ENCODE measurements around the gene ETV1. TPM values are rescaled to one million over a fixed set of nuclear protein-coding genes. Genes with fewer than 3 reads are reported as not detected.
A peak's percentile ranks its signal among the peaks of the same experiment; 100 is the strongest.

ETV1 gene
- total RNA-seq, 2 donors from 2014 or later, result not detected

- H3K9me3 Mint-ChIP-seq, result peaks cover under 1 to 3% of the 10 kb centered on the region in 2 donors
- ATAC-seq (peak; percentile 73 to 76), DNase-seq (ENCODE audit: low spot score in 2 of 2) (peak; percentile 26 to 55)
- peaks cover 0 to under 1% of the 10 kb centered on the region in 2 donors for H3K36me3 Mint-ChIP-seq
- H3K27ac Mint-ChIP-seq, result no peak overlapping the region
These were observed 1.7 kb upstream of the ETV1 start for GRCh38 chr7:13990984-13991790.

- Mint-ChIP-seq H3K27ac (no peak overlapping the region), H3K36me3 (no peaks in the 10 kb centered on the region), H3K9me3 (no peaks in the 10 kb centered on the region)
- no peak for DNase-seq (ENCODE audit: low spot score in 2 of 2)
- peak; percentile 28 to 46 for ATAC-seq
These were observed 985 bp upstream of the ETV1 start for GRCh38 chr7:13990319-13990983.

- Mint-ChIP-seq H3K36me3 (no peaks in the 10 kb centered on the region), H3K9me3 (no peaks in the 10 kb centered on the region), H3K27ac (no peak overlapping the region)
- ATAC-seq, result no peak
- no peak for DNase-seq (ENCODE audit: low spot score in 2 of 2)
These were observed 461 bp upstream of the ETV1 start for GRCh38 chr7:13989949-13990305.

- no peak overlapping the region for H3K27ac Mint-ChIP-seq
- no peak for DNase-seq (ENCODE audit: low spot score in 2 of 2)
- no peak for ATAC-seq
- H3K36me3 Mint-ChIP-seq, result no peaks in the 10 kb centered on the region
- no peaks in the 10 kb centered on the region for H3K9me3 Mint-ChIP-seq
These were observed 738 bp downstream of the ETV1 start for GRCh38 chr7:13988731-13989125.

- Mint-ChIP-seq H3K36me3 (no peaks in the 10 kb centered on the region), H3K27ac (no peak overlapping the region), H3K9me3 (no peaks in the 10 kb centered on the region)
- no peak for ATAC-seq
- no peak for DNase-seq (ENCODE audit: low spot score in 2 of 2)
These were observed 1.4 kb downstream of the ETV1 start for GRCh38 chr7:13988065-13988464.

GRCh38 chr7:13987395-13987794 is 2.1 kb downstream of the ETV1 start:
- H3K9me3 Mint-ChIP-seq, result no peaks in the 10 kb centered on the region
- ATAC-seq (no peak), DNase-seq (ENCODE audit: low spot score in 2 of 2) (no peak)
- H3K27ac Mint-ChIP-seq, result no peak overlapping the region
- no peaks in the 10 kb centered on the region for H3K36me3 Mint-ChIP-seq

GRCh38 chr7:13986208-13986607 is 3.3 kb downstream of the ETV1 start:
- H3K36me3 Mint-ChIP-seq, result no peaks in the 10 kb centered on the region
- no peak for ATAC-seq

GRCh38 chr7:13984831-13985685 is 4.4 kb downstream of the ETV1 start:
- DNase-seq (ENCODE audit: low spot score in 2 of 2), result no peak

More at GRCh38 chr7:13986208-13986607, 3.3 kb downstream of the ETV1 start:
- DNase-seq (ENCODE audit: low spot score in 2 of 2), result no peak
- Mint-ChIP-seq H3K9me3 (no peaks in the 10 kb centered on the region), H3K27ac (no peak overlapping the region)

GRCh38 chr7:13984061-13984460 is 5.4 kb downstream of the ETV1 start:
- Mint-ChIP-seq H3K36me3 (no peaks in the 10 kb centered on the region), H3K27ac (no peak overlapping the region), H3K9me3 (no peaks in the 10 kb centered on the region)
- ATAC-seq (no peak), DNase-seq (ENCODE audit: low spot score in 2 of 2) (no peak)

More at GRCh38 chr7:13984831-13985685, 4.4 kb downstream of the ETV1 start:
- no peak overlapping the region for H3K27ac Mint-ChIP-seq
- H3K9me3 Mint-ChIP-seq, result no peaks in the 10 kb centered on the region
- ATAC-seq, result no peak
- no peaks in the 10 kb centered on the region for H3K36me3 Mint-ChIP-seq

- no peak overlapping the region for H3K27ac Mint-ChIP-seq
- no peak for DNase-seq (ENCODE audit: low spot score in 2 of 2)
- no peaks in the 10 kb centered on the region for H3K9me3 Mint-ChIP-seq
- ATAC-seq, result no peak
- no peaks in the 10 kb centered on the region for H3K36me3 Mint-ChIP-seq
These were observed 6.4 kb downstream of the ETV1 start for GRCh38 chr7:13982940-13983677.

- peaks cover 0 to 5% of the 10 kb centered on the region in 2 donors for H3K9me3 Mint-ChIP-seq
- DNase-seq (ENCODE audit: low spot score in 2 of 2) (no peak), ATAC-seq (no peak)
- no peak overlapping the region for H3K27ac Mint-ChIP-seq
- no peaks in the 10 kb centered on the region for H3K36me3 Mint-ChIP-seq
These were observed 8.4 kb downstream of the ETV1 start for GRCh38 chr7:13981070-13981469.

- ATAC-seq (no peak), DNase-seq (ENCODE audit: low spot score in 2 of 2) (no peak)
- no peak overlapping the region for H3K27ac Mint-ChIP-seq
- peaks cover 0 to 5% of the 10 kb centered on the region in 2 donors for H3K9me3 Mint-ChIP-seq
- H3K36me3 Mint-ChIP-seq, result no peaks in the 10 kb centered on the region
These were observed 9.0 kb downstream of the ETV1 start for GRCh38 chr7:13980474-13980873.

- DNase-seq (ENCODE audit: low spot score in 2 of 2), result no peak
- H3K9me3 Mint-ChIP-seq, result peaks cover 0 to 5% of the 10 kb centered on the region in 2 donors
- no peak for ATAC-seq
- no peaks in the 10 kb centered on the region for H3K36me3 Mint-ChIP-seq
- no peak overlapping the region for H3K27ac Mint-ChIP-seq
These were observed 9.6 kb downstream of the ETV1 start for GRCh38 chr7:13979671-13980435.

- DNase-seq (ENCODE audit: low spot score in 2 of 2) (no peak), ATAC-seq (no peak)
- H3K27ac Mint-ChIP-seq, result no peak overlapping the region
- no peaks in the 10 kb centered on the region for H3K36me3 Mint-ChIP-seq
- peaks cover 9 to 13% of the 10 kb centered on the region in 2 donors for H3K9me3 Mint-ChIP-seq
These were observed 12.9 kb downstream of the ETV1 start for GRCh38 chr7:13976594-13976993.

GRCh38 chr7:13965077-13965476 is 24.4 kb downstream of the ETV1 start:
- no peak overlapping the region for H3K27ac Mint-ChIP-seq
- H3K9me3 Mint-ChIP-seq, result no peaks in the 10 kb centered on the region
- DNase-seq (ENCODE audit: low spot score in 2 of 2) (no peak), ATAC-seq (no peak)
- no peaks in the 10 kb centered on the region for H3K36me3 Mint-ChIP-seq

GRCh38 chr7:13963925-13964324 is 25.5 kb downstream of the ETV1 start:
- no peak for ATAC-seq

More at GRCh38 chr7:13963925-13964324, 25.5 kb downstream of the ETV1 start:
- Mint-ChIP-seq H3K27ac (no peak overlapping the region), H3K36me3 (no peaks in the 10 kb centered on the region), H3K9me3 (no peaks in the 10 kb centered on the region)
- no peak for DNase-seq (ENCODE audit: low spot score in 2 of 2)
